ENCODE measurements around the gene XRN2.
"Not testable (repeated sequence)": the region's sequence is repeated elsewhere in the genome, so short reads cannot be mapped to it uniquely, and the experiment has no call there.

Gene XRN2

GRCh38 chr20:21399005-21399475 is 95.9 kb downstream of the XRN2 start:
- Mint-ChIP-seq H3K36me3 (ENCODE audit: low read depth) (no peaks in the 10 kb centered on the region), H3K4me1 (no peaks in the 10 kb centered on the region), H3K9me3 (no peaks in the 10 kb centered on the region), H3K4me3 (no peak overlapping the region), H3K27ac (no peak overlapping the region), H3K27me3 (ENCODE audit: low read depth) (peaks cover 86% of the 10 kb centered on the region)
- no peak for TF ChIP-seq CTCF (IDR thresholded peaks at IDR 0.05; ENCODE audit: unreplicated experiment in 3 of 3)

DNA sequence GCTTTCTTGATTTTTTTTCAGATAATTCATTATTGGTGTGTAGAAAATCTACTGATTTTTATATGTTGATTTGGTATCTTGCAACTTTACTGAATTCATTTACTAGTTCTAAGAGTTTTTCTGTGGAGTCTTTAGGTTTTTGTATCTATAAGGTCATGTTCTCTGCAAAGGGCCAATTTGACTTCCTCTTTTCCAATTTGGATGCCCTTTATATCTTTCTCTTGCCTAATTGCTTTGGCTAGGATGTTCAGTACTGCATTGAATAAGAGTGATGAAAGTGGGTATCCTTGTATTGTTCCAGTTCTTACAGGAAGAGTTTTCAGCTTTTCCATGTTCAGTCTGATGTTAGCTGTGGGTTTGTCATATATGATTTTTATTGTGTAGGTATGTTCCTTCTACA is 108.6 kb downstream of the XRN2 start:
- no peak for TF ChIP-seq CTCF (IDR thresholded peaks at IDR 0.05; ENCODE audit: unreplicated experiment in 3 of 3)
- H3K4me1 Mint-ChIP-seq, result no peaks in the 10 kb centered on the region
- H3K27me3 Mint-ChIP-seq (ENCODE audit: low read depth), result peaks cover 65% of the 10 kb centered on the region

DNA sequence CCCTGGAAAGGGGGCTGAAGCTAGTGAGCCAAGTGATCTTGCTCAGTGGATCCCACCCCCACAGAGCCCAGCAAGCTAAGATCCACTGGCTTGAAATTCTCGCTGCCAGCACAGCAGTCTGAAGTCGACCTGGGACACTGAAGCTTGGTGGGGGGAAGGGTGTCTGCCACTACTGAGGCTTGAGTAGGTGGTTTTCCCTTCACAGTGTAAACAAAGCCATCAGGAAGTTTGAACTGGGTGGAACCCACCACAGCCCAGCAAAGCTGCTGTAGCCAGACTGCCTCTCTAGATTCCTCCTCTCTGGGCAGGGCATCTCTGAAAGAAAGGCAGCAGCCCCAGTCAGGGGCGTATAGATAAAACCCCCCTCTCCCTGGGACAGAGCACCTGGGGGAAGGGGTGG is 110.9 kb downstream of the XRN2 start:
- H3K4me1 Mint-ChIP-seq; H3K4me3 Mint-ChIP-seq; H3K27ac Mint-ChIP-seq; H3K36me3 Mint-ChIP-seq (ENCODE audit: low read depth): not testable (repeated sequence)
- Mint-ChIP-seq H3K9me3 (peaks cover 15% of the 10 kb centered on the region), H3K27me3 (ENCODE audit: low read depth) (peaks cover 62% of the 10 kb centered on the region)

More for the DNA sequence above, 108.6 kb downstream of the XRN2 start:
- Mint-ChIP-seq H3K4me3 (no peak overlapping the region), H3K9me3 (peaks cover 15% of the 10 kb centered on the region), H3K36me3 (ENCODE audit: low read depth) (no peaks in the 10 kb centered on the region), H3K27ac (no peak overlapping the region)

- not testable (repeated sequence) for H3K27ac Mint-ChIP-seq; H3K4me3 Mint-ChIP-seq; H3K4me1 Mint-ChIP-seq; H3K36me3 Mint-ChIP-seq (ENCODE audit: low read depth)
- peaks cover 45% of the 10 kb centered on the region for H3K27me3 Mint-ChIP-seq (ENCODE audit: low read depth)
- peaks cover 12% of the 10 kb centered on the region for H3K9me3 Mint-ChIP-seq
Observed at GRCh38 chr20:21419147-21419546, 116.0 kb downstream of the XRN2 start.

- Mint-ChIP-seq H3K4me3 (no peak overlapping the region), H3K27ac (no peak overlapping the region), H3K36me3 (ENCODE audit: low read depth) (no peaks in the 10 kb centered on the region)
Observed at GRCh38 chr20:21421601-21422236, 118.6 kb downstream of the XRN2 start.

DNA sequence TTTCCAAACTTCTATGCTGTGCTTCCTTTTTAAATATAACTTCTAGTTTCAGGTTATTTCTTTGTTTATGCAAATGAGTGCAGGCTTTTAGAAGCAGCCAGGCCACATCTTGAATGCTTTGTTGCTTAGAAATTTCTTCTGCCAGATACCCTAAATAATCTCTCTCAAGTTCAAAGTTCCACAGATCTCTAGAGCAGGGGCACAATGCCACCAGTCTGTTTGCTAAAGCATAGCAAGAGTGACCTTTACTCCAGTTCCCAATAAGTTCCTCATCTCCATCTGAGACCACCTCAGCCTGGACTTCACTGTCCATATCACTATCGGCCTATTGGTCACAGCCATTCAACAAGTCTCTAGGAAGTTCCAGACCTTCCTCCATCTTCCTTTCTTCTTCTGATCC is 120.6 kb downstream of the XRN2 start:
- Mint-ChIP-seq H3K9me3 (peaks cover 28% of the 10 kb centered on the region), H3K27me3 (ENCODE audit: low read depth) (peaks cover 14% of the 10 kb centered on the region)
- not testable (repeated sequence) for H3K27ac Mint-ChIP-seq; H3K4me3 Mint-ChIP-seq; H3K36me3 Mint-ChIP-seq (ENCODE audit: low read depth); H3K4me1 Mint-ChIP-seq

More at GRCh38 chr20:21421601-21422236, 118.6 kb downstream of the XRN2 start:
- H3K4me1 Mint-ChIP-seq, result no peaks in the 10 kb centered on the region
- peaks cover 28% of the 10 kb centered on the region for H3K9me3 Mint-ChIP-seq
- TF ChIP-seq CTCF (IDR thresholded peaks at IDR 0.05; ENCODE audit: unreplicated experiment in 3 of 3), result no peak
- H3K27me3 Mint-ChIP-seq (ENCODE audit: low read depth), result peaks cover 23% of the 10 kb centered on the region

- Mint-ChIP-seq H3K4me1 (no peaks in the 10 kb centered on the region), H3K9me3 (peaks cover 28% of the 10 kb centered on the region), H3K27me3 (ENCODE audit: low read depth) (peaks cover 18% of the 10 kb centered on the region), H3K4me3 (no peak overlapping the region), H3K36me3 (ENCODE audit: low read depth) (no peaks in the 10 kb centered on the region), H3K27ac (no peak overlapping the region)
- no peak for TF ChIP-seq CTCF (IDR thresholded peaks at IDR 0.05; ENCODE audit: unreplicated experiment in 3 of 3)
Observed at GRCh38 chr20:21424846-21425245, 121.7 kb downstream of the XRN2 start.

All from nephron (organoid).